Thoracic aorta (tissue), 2 donors: ENCODE data around the gene TCIRG1. TPM values are rescaled to one million over a fixed set of nuclear protein-coding genes. Genes with fewer than 3 reads are reported as not detected.
"Not testable (repeated sequence)": the region's sequence is repeated elsewhere in the genome, so short reads cannot be mapped to it uniquely, and the experiment has no call there.

Source experiments
- ATAC-seq: fragments of 150-250 bp; one replicate; pipeline ENCODE4 v1.8.0; 2017; ENCODE audit warnings: low read depth; ENCODE audit not compliant: insufficient number of reproducible peaks, low FRiP score
- DNase-seq: peaks from one replicate; pipeline ENCODE4 v3.0.0-alpha.2; 2020; ENCODE audit warnings: low spot score
- H3K27ac ChIP-seq, 2 donors: fragments of 200-600 bp; sonication (generic); 1 replicate in 1 of 2; 2 replicates in 1 of 2; pipeline ENCODE4 v1.5.1; 2016; ENCODE audit warnings: mild to moderate bottlenecking in 2 of 2, moderate library complexity in 2 of 2
- H3K27me3 ChIP-seq: fragments of 200-600 bp; sonication (generic); replicated peaks from 2 replicates; pipeline ENCODE4 v1.6.0; 2016; ENCODE audit warnings: mild to moderate bottlenecking; ENCODE audit not compliant: insufficient read depth
- H3K36me3 ChIP-seq: fragments of 200-600 bp; sonication (generic); one replicate; pipeline ENCODE4 v1.5.1; 2016
- H3K4me1 ChIP-seq, 2 donors: fragments of 200-600 bp; sonication (generic); 1 replicate in 1 of 2; 2 replicates in 1 of 2; pipeline versions ENCODE4 v1.5.1 to v1.6.0; 2016; ENCODE audit warnings: low read depth in 2 of 2, mild to moderate bottlenecking in 1 of 2; ENCODE audit not compliant: control insufficient read depth in 1 of 2
- H3K4me3 ChIP-seq: fragments of 200-600 bp; sonication (generic); 2 replicates; pipeline ENCODE4 v1.5.1; 2016; ENCODE audit warnings: mild to moderate bottlenecking
- H3K9me3 ChIP-seq: fragments of 200-600 bp; sonication (generic); 2 replicates; pipeline ENCODE4 v1.5.1; 2016
- CTCF ChIP-seq: fragments of 200-600 bp; sonication (generic); IDR thresholded peaks from one replicate; pipeline ENCODE4 v1.5.1; 2019; ENCODE audit warnings: antibody characterized with exemption
- total RNA-seq, 2 donors: library from RNA; depleted of rRNA; stranded (reverse); fragments of >200 nt; gene quantifications; one replicate each; pipeline versions ENCODE4 v1.1.0 to v1.2.3, GENCODE V29; 2016

Gene TCIRG1
- total RNA-seq, 2 donors from 2014 or later = 167 to 281 TPM

- TF ChIP-seq CTCF = no peak
- H3K27ac ChIP-seq = no peak overlapping the region
- no peaks in the 10 kb centered on the region for H3K9me3 ChIP-seq
- no peaks in the 10 kb centered on the region for H3K36me3 ChIP-seq
- ATAC-seq (no peak), DNase-seq (no peak)
- H3K4me1 ChIP-seq = no peaks in the 10 kb centered on the region
- no peak overlapping the region for H3K4me3 ChIP-seq
- no peaks in the 10 kb centered on the region for H3K27me3 ChIP-seq
Observed at GRCh38 chr11:68089679-68090078, 50.9 kb downstream of the TCIRG1 start.

- H3K27ac ChIP-seq = no peak overlapping the region
- H3K9me3 ChIP-seq = no peaks in the 10 kb centered on the region
- no peak for TF ChIP-seq CTCF
- ATAC-seq (no peak), DNase-seq (no peak)
- no peaks in the 10 kb centered on the region for H3K27me3 ChIP-seq
- H3K4me1 ChIP-seq = no peaks in the 10 kb centered on the region
- H3K4me3 ChIP-seq = no peak overlapping the region
- no peaks in the 10 kb centered on the region for H3K36me3 ChIP-seq
Observed at GRCh38 chr11:68090287-68090686, 51.5 kb downstream of the TCIRG1 start.

GRCh38 chr11:68090706-68091105 lies 51.9 kb downstream of the TCIRG1 start:
- Histone ChIP-seq H3K36me3 (no peaks in the 10 kb centered on the region), H3K9me3 (no peaks in the 10 kb centered on the region), H3K4me1 (no peaks in the 10 kb centered on the region), H3K27me3 (no peaks in the 10 kb centered on the region), H3K27ac (no peak overlapping the region), H3K4me3 (no peak overlapping the region)
- no peak for ATAC-seq
- DNase-seq = no peak
- no peak for TF ChIP-seq CTCF

- no peaks in the 10 kb centered on the region for H3K9me3 ChIP-seq
- no peaks in the 10 kb centered on the region for H3K27me3 ChIP-seq
- H3K27ac ChIP-seq = no peak overlapping the region
- ATAC-seq (no peak), DNase-seq (no peak)
- H3K4me3 ChIP-seq = no peak overlapping the region
- no peaks in the 10 kb centered on the region for H3K4me1 ChIP-seq
- TF ChIP-seq CTCF = no peak
- no peaks in the 10 kb centered on the region for H3K36me3 ChIP-seq
Observed at GRCh38 chr11:68092411-68092810, 53.6 kb downstream of the TCIRG1 start.

- not testable (repeated sequence) for DNase-seq, H3K27ac ChIP-seq, H3K9me3 ChIP-seq, H3K36me3 ChIP-seq, ATAC-seq, H3K4me3 ChIP-seq, H3K27me3 ChIP-seq, H3K4me1 ChIP-seq
Observed at GRCh38 chr11:68092946-68093345, 54.1 kb downstream of the TCIRG1 start.

GRCh38 chr11:68093565-68093964 lies 54.7 kb downstream of the TCIRG1 start:
- DNase-seq (no peak), ATAC-seq (no peak)
- Histone ChIP-seq H3K9me3 (no peaks in the 10 kb centered on the region), H3K27ac (no peak overlapping the region), H3K4me1 (no peaks in the 10 kb centered on the region), H3K4me3 (no peak overlapping the region), H3K36me3 (no peaks in the 10 kb centered on the region), H3K27me3 (no peaks in the 10 kb centered on the region)
- TF ChIP-seq CTCF = no peak
